H1 (cell line): ENCODE measurements around the gene LAP3. TPM values are rescaled to one million over a fixed set of nuclear protein-coding genes. Genes with fewer than 3 reads are reported as not detected.

Source experiments
- CTCF ChIA-PET: fragments of 300-600 bp; sonication (Branson Sonifier 250); formaldehyde crosslinking; loops from one replicate; lab custom pipeline; 2021; ENCODE audit not compliant: partially characterized antibody; lab: Charles Lee
- POLR2A ChIA-PET: fragments of 300-600 bp; sonication (Branson Sonifier 250); formaldehyde crosslinking; loops from one replicate; lab custom pipeline; 2021; ENCODE audit warnings: inconsistent platforms; ENCODE audit not compliant: partially characterized antibody; lab: Charles Lee
- DNase-seq, 2 experiments: peaks; one replicate each; pipeline versions ENCODE4 v3.0.0 to v3.0.0-alpha.2; 2010 to 2022; ENCODE audit warnings: low spot score in 2 of 2, low read depth in 1 of 2, mixed read lengths in 1 of 2
- FAIRE-seq: peaks from 2 replicates; lab custom pipeline; 2011; peaks lifted over from hg19 to GRCh38; lab: Jason Lieb, UNC
- H2AFZ ChIP-seq: 2 replicates; pipeline ENCODE4 v1.8.1; 2012; ENCODE audit warnings: low read length, inconsistent platforms
- H2AK5ac ChIP-seq: 2 replicates; pipeline ENCODE4 v1.6.1; 2013; ENCODE audit warnings: low read depth, low read length
- H2BK120ac ChIP-seq: replicated peaks from 2 replicates; pipeline ENCODE3; 2013; ENCODE audit warnings: low read depth, low read length, inconsistent platforms
- H2BK12ac ChIP-seq: 2 replicates; pipeline ENCODE4 v1.6.1; 2013; ENCODE audit warnings: low read depth, low read length
- H2BK15ac ChIP-seq: 2 replicates; pipeline ENCODE4 v1.6.1; 2013; ENCODE audit warnings: low read length
- H2BK20ac ChIP-seq: 2 replicates; pipeline ENCODE4 v1.6.1; 2013; ENCODE audit warnings: low read length
- H2BK5ac ChIP-seq: 2 replicates; pipeline ENCODE4 v1.6.1; 2013; ENCODE audit warnings: low read depth, low read length
- H3K14ac ChIP-seq: 2 replicates; pipeline ENCODE4 v1.6.1; 2013; ENCODE audit warnings: inconsistent platforms; ENCODE audit not compliant: insufficient read length
- H3K18ac ChIP-seq: 2 replicates; pipeline ENCODE4 v1.6.1; 2013; ENCODE audit warnings: low read length; ENCODE audit errors: extremely low read depth
- H3K23ac ChIP-seq: 2 replicates; pipeline ENCODE4 v1.6.1; 2013; ENCODE audit warnings: inconsistent platforms; ENCODE audit not compliant: insufficient read length
- H3K23me2 ChIP-seq: 2 replicates; pipeline ENCODE4 v1.6.1; 2013; ENCODE audit warnings: low read depth, low read length
- H3K27ac ChIP-seq: 2 replicates; pipeline ENCODE4 v1.6.1; 2011; ENCODE audit warnings: low read depth, low read length, inconsistent platforms
- H3K27me3 ChIP-seq, 4 experiments: replicated peaks in 1 of 4; 1 replicate in 1 of 4; 2 replicates in 3 of 4; pipeline versions ENCODE4 v1.6.1 to v1.8.1; 2011 to 2013; ENCODE audit warnings: low read length in 3 of 4, mild to moderate bottlenecking in 3 of 4, inconsistent platforms in 2 of 4, mixed read lengths in 2 of 4, moderate library complexity in 1 of 4; ENCODE audit not compliant: control insufficient read depth in 3 of 4, insufficient read depth in 3 of 4; ENCODE audit errors: extremely low read depth in 1 of 4
- H3K36me3 ChIP-seq, 4 experiments: 2 replicates each; pipeline versions ENCODE4 v1.6.1 to v1.8.1; 2011 to 2013; ENCODE audit warnings: mild to moderate bottlenecking in 4 of 4, low read length in 3 of 4, moderate library complexity in 2 of 4, control low read depth in 1 of 4, inconsistent platforms in 1 of 4; ENCODE audit not compliant: insufficient read depth in 4 of 4, control insufficient read depth in 2 of 4
- H3K4ac ChIP-seq: replicated peaks from 2 replicates; pipeline ENCODE3; 2013; ENCODE audit warnings: low read length, low read depth, mixed read lengths, inconsistent platforms; ENCODE audit not compliant: insufficient read length
- H3K4me1 ChIP-seq, 4 experiments: replicated peaks in 1 of 4; 1 replicate in 1 of 4; 2 replicates in 3 of 4; pipeline versions ENCODE4 v1.6.1 to v1.8.1; 2011 to 2013; ENCODE audit warnings: low read length in 3 of 4, inconsistent platforms in 2 of 4, mixed read lengths in 1 of 4; ENCODE audit not compliant: insufficient read depth in 4 of 4, control insufficient read depth in 3 of 4
- H3K4me2 ChIP-seq, 2 experiments: 2 replicates each; pipeline versions ENCODE4 v1.6.1 to v1.8.1; 2011 to 2013; ENCODE audit warnings: low read depth in 2 of 2, low read length in 2 of 2, control low read depth in 1 of 2, inconsistent platforms in 1 of 2, mild to moderate bottlenecking in 1 of 2; ENCODE audit not compliant: insufficient read depth in 1 of 2
- H3K4me3 ChIP-seq, 4 experiments: fragments of 200-600, 300-600 bp in 1 of 4; sonication (generic), shearing (Covaris generic), sonication (Bioruptor Twin) in 1 of 4; 2 replicates each; pipeline versions ENCODE4 v1.5.1 to v1.8.1; 2011 to 2016; ENCODE audit warnings: low read length in 4 of 4, low read depth in 3 of 4, control low read depth in 2 of 4, inconsistent platforms in 2 of 4, mild to moderate bottlenecking in 2 of 4, mixed read lengths in 1 of 4, moderate library complexity in 1 of 4; ENCODE audit not compliant: insufficient read depth in 2 of 4; ENCODE audit errors: extremely low read depth in 1 of 4
- H3K56ac ChIP-seq: replicated peaks from 2 replicates; pipeline ENCODE3; 2013; ENCODE audit warnings: low read depth, mild to moderate bottlenecking, mixed read lengths, low read length, inconsistent platforms; ENCODE audit not compliant: insufficient read length
- H3K79me1 ChIP-seq: 2 replicates; pipeline ENCODE4 v1.6.1; 2013; ENCODE audit warnings: low read depth, low read length, control low read depth
- H3K79me2 ChIP-seq, 2 experiments: 2 replicates each; pipeline versions ENCODE4 v1.6.1 to v1.8.1; 2012 to 2013; ENCODE audit warnings: low read length in 2 of 2, mild to moderate bottlenecking in 2 of 2, inconsistent platforms in 1 of 2; ENCODE audit not compliant: insufficient read depth in 2 of 2, control insufficient read depth in 1 of 2
- H3K9ac ChIP-seq, 4 experiments: replicated peaks in 1 of 4; 1 replicate in 1 of 4; 2 replicates in 3 of 4; pipeline versions ENCODE4 v1.6.1 to v1.8.1; 2011 to 2013; ENCODE audit warnings: low read depth in 3 of 4, low read length in 3 of 4, control low read depth in 2 of 4, mild to moderate bottlenecking in 2 of 4, moderate library complexity in 2 of 4, inconsistent platforms in 1 of 4; ENCODE audit errors: extremely low read depth in 1 of 4
- H3K9me3 ChIP-seq, 2 experiments: 2 replicates each; pipeline versions ENCODE4 v1.6.1 to v1.8.1; 2012 to 2013; ENCODE audit warnings: mild to moderate bottlenecking in 2 of 2, moderate library complexity in 2 of 2, control low read depth in 1 of 2, inconsistent platforms in 1 of 2, low read depth in 1 of 2, low read length in 1 of 2, mixed read lengths in 1 of 2; ENCODE audit not compliant: insufficient read depth in 2 of 2
- H4K20me1 ChIP-seq, 2 experiments: replicated peaks in 1 of 2; 2 replicates each; pipeline versions ENCODE3 to v1.8.1; 2011 to 2013; ENCODE audit warnings: inconsistent platforms in 2 of 2, low read length in 2 of 2, mild to moderate bottlenecking in 1 of 2; ENCODE audit not compliant: insufficient read depth in 2 of 2, control insufficient read depth in 1 of 2
- H4K5ac ChIP-seq: 2 replicates; pipeline ENCODE4 v1.6.1; 2013; ENCODE audit warnings: low read length, low read depth, mixed read lengths, inconsistent platforms; ENCODE audit not compliant: insufficient read length
- H4K8ac ChIP-seq: 2 replicates; pipeline ENCODE4 v1.8.0; 2013; ENCODE audit warnings: mild to moderate bottlenecking, moderate library complexity, low read length, inconsistent platforms; ENCODE audit not compliant: insufficient read depth; ENCODE audit errors: extremely low read depth
- H4K91ac ChIP-seq: replicated peaks from 2 replicates; pipeline ENCODE3; 2013; ENCODE audit warnings: low read length, mixed read lengths, inconsistent platforms; ENCODE audit not compliant: insufficient read length
- CHD2 ChIP-seq: IDR thresholded peaks from 2 replicates; pipeline ENCODE4 v1.6.1; 2012; ENCODE audit warnings: low read length, improper control_type of control experiment
- E2F6 ChIP-seq: IDR thresholded peaks from 2 replicates; pipeline ENCODE4 v1.6.1; 2012; ENCODE audit warnings: inconsistent platforms
- GABPA ChIP-seq: IDR thresholded peaks from 2 replicates; pipeline ENCODE4 v1.6.1; 2011; ENCODE audit warnings: mild to moderate bottlenecking, low read length, moderate library complexity, borderline replicate concordance; ENCODE audit not compliant: insufficient read depth
- NRF1 ChIP-seq: IDR thresholded peaks from 2 replicates; pipeline ENCODE4 v1.6.1; 2011; ENCODE audit warnings: mild to moderate bottlenecking, low read depth, low read length, improper control_type of control experiment
- RBBP5 ChIP-seq: IDR thresholded peaks from 2 replicates; pipeline ENCODE4 v1.7.1; 2012; ENCODE audit warnings: low read depth, mild to moderate bottlenecking, inconsistent platforms, low read length, moderate library complexity, borderline replicate concordance
- RNF2 ChIP-seq: fragments of 200-900, 300-1000 bp; sonication (generic); IDR thresholded peaks from 2 replicates; pipeline ENCODE4 v1.7.1; 2016; ENCODE audit warnings: borderline replicate concordance, low read depth, mild to moderate bottlenecking, antibody characterized with exemption, low read length; ENCODE audit not compliant: poor library complexity, severe bottlenecking; ENCODE audit errors: missing control alignments
- SRF ChIP-seq: IDR thresholded peaks from 2 replicates; pipeline ENCODE4 v1.6.1; 2011; ENCODE audit warnings: mild to moderate bottlenecking, low read depth, low read length, moderate library complexity
- ZNF274 ChIP-seq: IDR thresholded peaks from 2 replicates; pipeline ENCODE4 v1.7.0; 2012; ENCODE audit warnings: low read length, borderline replicate concordance; ENCODE audit errors: extremely low read depth
- WGBS, 2 experiments: shearing (Covaris generic) in 1 of 2; methylation state at CpG; one replicate each; pipeline versions ENCODE4 v1.1.6 to v1.1.7; 2013 to 2015; ENCODE audit warnings: low lambda C conversion rate in 2 of 2, mixed read lengths in 2 of 2, inconsistent platforms in 1 of 2, low coverage in 1 of 2, missing lambda C conversion rate in 1 of 2; ENCODE audit not compliant: insufficient replicate concordance in 2 of 2, insufficient coverage in 1 of 2, insufficient read length in 1 of 2; ENCODE audit errors: extremely low coverage in 1 of 2, missing lambda C conversion rate in 1 of 2; 5-methylcytosine and 5-hydroxymethylcytosine counted together
- polyA plus RNA-seq, 7 experiments: library from polyadenylated mRNA; depleted of rRNA in 3 of 7; stranded (reverse) in 5 of 7; unstranded in 2 of 7; fragments of >200 nt in 5 of 7; fragments of 200-250 nt in 2 of 7; gene quantifications; 1 replicate in 5 of 7; 2 replicates in 1 of 7; 4 replicates in 1 of 7; pipeline versions ENCODE4 v1.2.1 to v1.2.3, GENCODE V29; 2011 to 2013; ENCODE audit warnings: missing spikeins in 2 of 7, mixed read lengths in 2 of 7
- total RNA-seq: library from RNA; stranded (reverse); fragmentation: NEBNext Ultra II Directional; extraction: Animal tissue kit (Norgen Biotek cat#: 25700); gene quantifications from 2 replicates; pipeline ENCODE4 v1.2.1, GENCODE V29; 2021

LAP3 gene
- total and polyA plus RNA-seq, 2 of the 8 experiments (the other 6 are each of a cell fraction or from before 2014, with no cell fraction given), result 28.3 to 50.9 TPM

GRCh38 chr4:17552427-17552826, 24.6 kb upstream of the LAP3 start:
- Histone ChIP-seq H2BK5ac (no peak overlapping the region), H3K27ac (no peak overlapping the region), H4K5ac (no peak overlapping the region), H3K27me3 (no peaks in the 10 kb centered on the region), H2BK120ac (no peak overlapping the region), H3K56ac (no peak overlapping the region), H4K8ac (no peak overlapping the region), H3K4ac (no peak overlapping the region), H2AFZ (no peak overlapping the region), H2BK20ac (no peak overlapping the region), H3K9ac (no peak overlapping the region), H4K20me1 (no peaks in the 10 kb centered on the region), H3K79me2 (no peaks in the 10 kb centered on the region), H3K4me2 (no peak overlapping the region), H3K4me1 (no peaks in the 10 kb centered on the region), H3K18ac (no peak overlapping the region), H2BK15ac (no peak overlapping the region), H2BK12ac (no peak overlapping the region), H3K4me3 (no peak overlapping the region), H3K36me3 (no peaks in the 10 kb centered on the region), H3K9me3 (no peaks in the 10 kb centered on the region), H4K91ac (no peak overlapping the region), H3K79me1 (no peaks in the 10 kb centered on the region), H3K23me2 (no peaks in the 10 kb centered on the region), H2AK5ac (no peak overlapping the region), H3K14ac (no peak overlapping the region), H3K23ac (no peak overlapping the region)
- CTCF ChIA-PET, result interaction anchor here (1.1 kb wide), 1 partner anchor 40 kb away, joined by 3 read pairs; no protein-coding TSS in a partner anchor
- no peak for FAIRE-seq
- POLR2A ChIA-PET, result no interaction called here
- DNase-seq, result no peak
- no peak for TF ChIP-seq RBBP5
- no peak for TF ChIP-seq ZNF274
- TF ChIP-seq RNF2, result no peak
- TF ChIP-seq NRF1, result no peak
- TF ChIP-seq GABPA, result no peak
- TF ChIP-seq SRF, result no peak
- TF ChIP-seq E2F6, result no peak
- no peak for TF ChIP-seq CHD2
- 91% methylated on average over 5 of the region's 5 CpGs; no CpG with 5 or more reads in 1 of the 2 experiments for WGBS, 2 experiments
